ENCODE data around the gene CYP4F3.

DNA sequence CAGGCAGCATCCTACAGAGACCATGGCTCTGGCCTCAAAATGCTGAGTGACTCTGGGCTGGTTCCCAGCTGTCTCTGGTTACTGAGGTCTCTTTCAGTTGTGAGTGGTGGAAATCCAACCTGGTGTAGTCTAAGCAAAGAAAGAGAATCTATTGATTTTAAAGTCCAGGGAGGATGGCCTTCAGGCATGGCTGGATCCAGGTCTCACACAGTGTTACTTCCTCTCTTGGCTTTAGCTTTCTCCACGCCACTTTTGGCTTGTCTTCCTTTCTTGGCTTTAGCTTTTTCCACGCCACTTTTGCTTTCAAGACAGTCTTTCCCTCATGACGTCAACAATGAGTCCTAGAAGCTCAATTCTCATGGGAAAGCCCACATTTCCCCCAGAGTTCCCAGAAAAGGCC, 4.1 kb downstream of the CYP4F3 start:
- TF ChIP-seq POLR2AphosphoS5 (IDR thresholded peaks at IDR 0.05; ENCODE audit: low read depth, low read length) (no peak), CTCF (IDR thresholded peaks at IDR 0.05) (no peak), SIN3A (IDR thresholded peaks at IDR 0.05; ENCODE audit: borderline replicate concordance, insufficient read depth, low read depth, low read length) (no peak)

Measured in Panc1 (cell line).